TTC549 (cell line): Measurements from ENCODE around the gene FDX2.

Source experiments
- FAIRE-seq: peaks from 2 replicates; lab custom pipeline; 2012; peaks lifted over from hg19 to GRCh38; lab: Jason Lieb, UNC

The FDX2 gene

DNA sequence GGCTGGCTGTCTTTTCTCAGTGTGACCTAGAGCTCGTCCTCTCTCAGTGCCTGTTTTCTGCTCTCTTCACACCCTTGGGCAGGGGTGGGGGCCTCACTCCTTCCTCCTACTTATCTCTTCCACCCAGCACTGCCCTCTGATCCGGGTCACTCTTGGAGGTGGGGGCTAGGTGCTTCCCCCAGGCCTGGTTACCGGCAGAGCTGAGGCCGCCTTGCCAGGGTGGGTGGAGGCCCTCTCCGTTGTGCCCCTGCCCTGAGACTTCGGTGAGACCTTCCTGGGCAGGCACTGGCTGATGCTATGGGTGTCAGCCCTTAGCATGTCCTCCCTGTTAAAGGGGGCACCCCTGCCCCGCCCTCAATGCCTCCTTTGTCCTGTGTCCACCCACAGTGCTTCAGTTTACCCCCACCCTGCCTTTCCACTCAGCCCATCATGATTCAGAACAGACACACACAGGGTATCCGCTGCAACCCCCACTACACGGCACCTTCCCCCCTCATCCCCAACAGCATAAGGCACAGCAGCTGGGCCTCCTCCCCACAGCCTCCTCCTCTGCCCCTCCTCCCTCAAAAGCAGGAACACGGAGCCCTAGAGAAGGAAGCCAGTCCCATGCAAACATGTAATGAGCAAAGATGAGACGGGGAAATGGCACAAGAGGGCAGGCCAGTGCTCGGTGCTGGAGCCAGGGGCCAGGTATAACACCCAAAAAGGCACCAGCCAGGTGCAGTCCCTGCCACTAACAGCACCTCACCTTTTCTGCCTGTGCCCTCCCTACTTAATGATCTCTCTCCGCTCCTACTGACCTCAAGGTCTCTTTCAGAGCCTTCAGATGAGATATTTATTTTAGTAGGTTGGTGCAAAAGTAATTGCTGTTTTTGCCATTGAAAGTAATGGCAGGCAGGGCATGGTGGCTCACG lies 16.0 kb downstream of the FDX2 start:
- no peak for FAIRE-seq

DNA sequence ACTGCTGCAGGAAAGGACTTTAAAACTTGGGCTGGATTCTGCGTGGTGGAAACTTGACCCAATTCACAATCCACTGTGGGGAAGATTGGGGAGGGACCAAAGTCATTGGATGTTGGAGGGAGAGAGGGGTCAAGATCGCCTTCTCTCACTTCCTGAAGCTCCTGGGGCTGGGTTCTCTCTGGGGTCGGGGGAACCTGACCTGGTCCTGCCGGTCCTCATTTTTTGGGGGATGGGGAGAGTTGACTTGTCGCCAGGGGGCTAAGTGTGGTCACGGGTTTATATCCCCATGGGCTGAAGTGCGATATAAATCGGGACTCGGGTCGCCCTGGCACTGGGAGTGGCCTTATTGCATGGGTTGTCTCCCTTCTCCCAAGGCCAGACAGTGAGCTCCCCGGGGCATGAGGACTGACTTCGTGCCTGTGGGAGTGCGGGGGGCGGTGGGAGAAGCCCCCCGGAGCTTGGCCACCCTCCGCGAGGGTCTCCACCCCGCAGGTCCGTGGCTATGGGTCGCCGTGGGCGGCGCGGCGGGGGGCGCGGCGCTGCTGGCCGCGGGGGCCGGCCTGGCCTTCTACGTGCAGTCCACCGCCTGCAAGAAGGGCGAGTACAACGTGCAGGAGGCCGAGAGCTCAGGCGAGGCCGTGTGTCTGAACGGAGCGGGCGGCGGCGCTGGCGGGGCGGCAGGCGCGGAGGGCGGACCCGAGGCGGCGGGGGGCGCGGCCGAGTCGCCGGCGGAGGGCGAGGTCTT lies 19.8 kb downstream of the FDX2 start:
- FAIRE-seq, result no peak

DNA sequence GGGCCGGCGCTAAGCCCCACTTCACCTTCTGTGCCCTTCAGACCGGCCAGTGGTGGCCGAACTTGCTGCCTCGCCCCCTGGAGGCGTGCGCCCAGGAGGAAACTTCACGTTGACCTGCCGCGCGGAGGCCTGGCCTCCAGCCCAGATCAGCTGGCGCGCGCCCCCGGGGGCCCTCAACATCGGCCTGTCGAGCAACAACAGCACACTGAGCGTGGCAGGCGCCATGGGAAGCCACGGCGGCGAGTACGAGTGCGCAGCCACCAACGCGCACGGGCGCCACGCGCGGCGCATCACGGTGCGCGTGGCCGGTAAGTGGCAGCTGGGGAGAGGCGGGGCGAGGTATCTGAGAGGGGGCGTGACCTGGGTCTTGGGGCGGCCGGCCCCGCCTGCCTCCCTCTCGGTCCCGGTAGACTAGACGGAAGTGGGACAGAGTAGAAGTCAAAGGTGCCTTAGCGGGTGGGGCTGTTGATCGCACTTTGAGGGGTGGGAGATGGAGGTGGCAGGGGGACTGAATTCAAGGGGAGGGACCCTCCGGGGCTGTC lies 20.4 kb downstream of the FDX2 start:
- FAIRE-seq, result no peak

DNA sequence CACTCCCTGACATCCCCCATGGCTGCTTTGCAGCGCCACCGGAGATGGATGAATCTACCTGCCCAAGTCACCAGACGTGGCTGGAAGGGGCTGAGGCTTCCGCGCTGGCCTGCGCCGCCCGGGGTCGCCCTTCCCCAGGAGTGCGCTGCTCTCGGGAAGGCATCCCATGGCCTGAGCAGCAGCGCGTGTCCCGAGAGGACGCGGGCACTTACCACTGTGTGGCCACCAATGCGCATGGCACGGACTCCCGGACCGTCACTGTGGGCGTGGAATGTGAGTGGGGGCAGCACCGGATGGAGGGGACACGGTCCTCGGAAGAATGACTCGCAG lies 21.5 kb downstream of the FDX2 start:
- no peak for FAIRE-seq

DNA sequence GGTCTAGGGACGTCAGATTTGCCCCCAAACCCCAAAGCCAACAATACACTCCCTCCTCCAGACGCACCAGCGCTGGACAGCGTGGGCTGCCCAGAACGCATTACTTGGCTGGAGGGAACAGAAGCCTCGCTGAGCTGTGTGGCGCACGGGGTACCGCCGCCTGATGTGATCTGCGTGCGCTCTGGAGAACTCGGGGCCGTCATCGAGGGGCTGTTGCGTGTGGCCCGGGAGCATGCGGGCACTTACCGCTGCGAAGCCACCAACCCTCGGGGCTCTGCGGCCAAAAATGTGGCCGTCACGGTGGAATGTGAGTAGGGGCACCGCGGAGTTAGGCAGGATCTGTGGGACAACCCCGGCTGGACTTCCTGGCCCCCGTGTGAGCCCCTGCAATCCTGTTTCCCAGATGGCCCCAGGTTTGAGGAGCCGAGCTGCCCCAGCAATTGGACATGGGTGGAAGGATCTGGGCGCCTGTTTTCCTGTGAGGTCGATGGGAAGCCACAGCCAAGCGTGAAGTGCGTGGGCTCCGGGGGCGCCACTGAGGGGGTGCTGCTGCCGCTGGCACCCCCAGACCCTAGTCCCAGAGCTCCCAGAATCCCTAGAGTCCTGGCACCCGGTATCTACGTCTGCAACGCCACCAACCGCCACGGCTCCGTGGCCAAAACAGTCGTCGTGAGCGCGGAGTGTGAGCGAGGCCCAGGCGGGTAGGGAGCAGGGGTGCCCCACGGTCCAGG lies 22.0 kb downstream of the FDX2 start:
- FAIRE-seq, result no peak

DNA sequence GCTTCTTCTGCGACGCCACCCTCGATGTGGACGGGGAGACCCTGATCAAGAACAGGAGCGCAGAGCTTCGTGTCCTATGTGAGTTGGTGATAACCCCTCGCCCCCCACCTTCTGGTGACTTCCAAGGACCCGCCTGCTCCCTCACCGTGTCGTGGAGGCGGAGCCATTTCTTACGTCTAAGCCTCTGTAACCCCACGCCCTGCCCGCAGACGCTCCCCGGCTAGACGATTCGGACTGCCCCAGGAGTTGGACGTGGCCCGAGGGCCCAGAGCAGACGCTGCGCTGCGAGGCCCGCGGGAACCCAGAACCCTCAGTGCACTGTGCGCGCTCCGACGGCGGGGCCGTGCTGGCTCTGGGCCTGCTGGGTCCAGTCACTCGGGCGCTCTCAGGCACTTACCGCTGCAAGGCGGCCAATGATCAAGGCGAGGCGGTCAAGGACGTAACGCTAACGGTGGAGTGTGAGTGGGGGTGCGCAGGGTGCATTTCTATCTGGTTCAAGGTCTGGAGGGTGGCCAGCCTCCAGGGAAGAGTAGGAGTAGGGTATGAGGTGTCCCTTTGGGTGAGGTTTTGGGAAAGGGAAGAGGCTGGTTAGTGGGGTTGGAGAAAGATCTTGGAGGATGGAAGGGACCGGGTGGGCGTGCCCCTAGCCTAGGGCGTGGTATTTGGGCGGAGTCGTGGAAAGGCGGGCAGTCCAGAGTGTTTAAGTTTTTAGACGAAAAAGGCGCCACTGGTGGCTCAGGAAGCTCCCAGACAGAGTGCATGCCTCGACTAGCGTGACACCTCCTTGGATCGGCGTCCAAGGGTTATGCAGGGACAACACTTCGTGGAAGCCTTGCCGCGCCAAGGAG lies 22.8 kb downstream of the FDX2 start:
- FAIRE-seq, result no peak

DNA sequence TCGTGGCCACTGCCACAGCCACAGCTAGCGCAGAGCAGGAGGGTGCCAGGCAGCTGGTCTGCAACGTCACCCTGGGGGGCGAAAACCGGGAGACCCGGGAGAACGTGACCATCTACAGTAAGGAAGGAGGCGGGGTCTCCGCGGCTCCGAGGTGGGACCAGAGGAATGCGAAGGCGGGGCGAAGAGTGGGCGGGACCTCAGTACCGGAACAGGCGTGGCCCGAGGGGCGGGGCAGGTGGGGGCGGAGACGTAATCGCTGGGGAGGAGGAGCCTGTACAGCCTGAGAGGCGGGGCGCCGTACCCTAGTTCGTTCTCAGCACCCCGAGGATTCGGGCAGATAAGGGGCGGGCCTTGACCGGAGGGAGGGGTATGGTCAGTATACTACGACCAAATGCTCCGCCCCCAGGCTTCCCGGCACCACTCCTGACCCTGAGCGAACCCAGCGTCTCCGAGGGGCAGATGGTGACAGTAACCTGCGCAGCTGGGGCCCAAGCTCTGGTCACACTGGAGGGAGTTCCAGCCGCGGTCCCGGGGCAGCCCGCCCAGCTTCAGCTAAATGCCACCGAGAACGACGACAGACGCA lies 23.5 kb downstream of the FDX2 start:
- no peak for FAIRE-seq

DNA sequence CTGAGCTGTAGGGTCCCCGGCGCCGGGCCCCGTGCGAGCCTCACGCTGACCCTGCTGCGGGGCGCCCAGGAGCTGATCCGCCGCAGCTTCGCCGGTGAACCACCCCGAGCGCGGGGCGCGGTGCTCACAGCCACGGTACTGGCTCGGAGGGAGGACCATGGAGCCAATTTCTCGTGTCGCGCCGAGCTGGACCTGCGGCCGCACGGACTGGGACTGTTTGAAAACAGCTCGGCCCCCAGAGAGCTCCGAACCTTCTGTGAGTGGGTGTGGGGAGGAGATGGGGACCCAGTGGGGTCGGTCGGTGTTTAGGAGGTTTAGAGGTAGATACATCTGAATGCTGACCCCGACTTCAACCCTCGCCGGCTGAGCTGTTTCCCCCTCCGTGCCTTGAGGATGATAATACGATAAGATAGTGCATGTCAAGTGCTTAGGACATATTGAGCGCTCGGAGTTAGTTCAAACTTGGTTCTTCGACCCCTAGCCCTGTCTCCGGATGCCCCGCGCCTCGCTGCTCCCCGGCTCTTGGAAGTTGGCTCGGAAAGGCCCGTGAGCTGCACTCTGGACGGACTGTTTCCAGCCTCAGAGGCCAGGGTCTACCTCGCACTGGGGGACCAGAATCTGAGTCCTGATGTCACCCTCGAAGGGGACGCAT lies 24.1 kb downstream of the FDX2 start:
- FAIRE-seq, result no peak

DNA sequence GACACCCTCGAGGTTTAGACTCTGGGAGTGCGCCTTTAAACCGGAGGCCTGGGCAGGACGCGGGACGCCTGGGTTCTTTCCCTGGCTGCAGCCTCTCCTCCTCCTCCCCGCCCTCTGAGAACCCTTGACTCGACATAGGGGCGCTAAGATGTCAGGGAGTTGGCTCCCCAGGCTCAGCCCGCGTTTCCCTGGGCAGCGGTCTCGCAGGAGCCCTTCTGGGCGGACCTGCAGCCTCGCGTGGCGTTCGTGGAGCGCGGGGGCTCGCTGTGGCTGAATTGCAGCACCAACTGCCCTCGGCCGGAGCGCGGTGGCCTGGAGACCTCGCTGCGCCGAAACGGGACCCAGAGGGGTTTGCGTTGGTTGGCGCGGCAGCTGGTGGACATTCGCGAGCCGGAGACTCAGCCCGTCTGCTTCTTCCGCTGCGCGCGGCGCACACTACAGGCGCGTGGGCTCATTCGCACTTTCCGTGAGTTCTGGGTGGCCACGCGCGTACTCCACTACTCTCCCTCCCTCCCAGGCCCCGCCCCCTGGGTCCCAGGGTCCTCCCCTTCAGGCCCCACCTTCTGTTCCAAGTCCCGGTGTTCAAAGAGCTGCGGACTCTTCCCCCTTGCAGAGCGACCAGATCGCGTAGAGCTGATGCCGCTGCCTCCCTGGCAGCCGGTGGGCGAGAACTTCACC lies 24.8 kb downstream of the FDX2 start:
- FAIRE-seq, result no peak

DNA sequence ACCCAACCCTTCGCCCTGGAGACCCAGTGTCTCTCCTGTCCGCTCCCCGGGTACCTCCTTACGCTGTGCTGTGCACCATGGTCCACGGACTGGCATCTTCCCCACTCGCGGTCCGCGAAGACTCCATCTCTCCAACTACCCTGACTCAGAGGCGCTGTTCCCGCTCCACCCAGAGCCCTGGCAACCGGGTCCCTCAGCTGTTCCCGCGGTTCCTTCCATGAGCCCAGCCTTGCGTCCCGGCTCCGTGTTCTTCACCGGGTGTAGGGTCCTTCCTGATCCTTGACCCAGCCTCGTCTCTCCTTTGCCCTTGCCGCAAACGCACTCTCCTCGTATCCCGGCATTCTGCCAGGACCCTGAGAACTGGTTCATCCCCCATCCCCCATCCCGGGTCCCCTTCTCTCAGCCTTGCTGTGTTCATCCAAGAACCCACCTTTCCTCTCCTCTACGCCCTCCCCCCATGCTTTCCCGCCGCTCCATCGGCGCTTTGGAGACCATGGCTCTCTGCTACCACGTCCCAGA lies 25.4 kb downstream of the FDX2 start:
- FAIRE-seq, result no peak

DNA sequence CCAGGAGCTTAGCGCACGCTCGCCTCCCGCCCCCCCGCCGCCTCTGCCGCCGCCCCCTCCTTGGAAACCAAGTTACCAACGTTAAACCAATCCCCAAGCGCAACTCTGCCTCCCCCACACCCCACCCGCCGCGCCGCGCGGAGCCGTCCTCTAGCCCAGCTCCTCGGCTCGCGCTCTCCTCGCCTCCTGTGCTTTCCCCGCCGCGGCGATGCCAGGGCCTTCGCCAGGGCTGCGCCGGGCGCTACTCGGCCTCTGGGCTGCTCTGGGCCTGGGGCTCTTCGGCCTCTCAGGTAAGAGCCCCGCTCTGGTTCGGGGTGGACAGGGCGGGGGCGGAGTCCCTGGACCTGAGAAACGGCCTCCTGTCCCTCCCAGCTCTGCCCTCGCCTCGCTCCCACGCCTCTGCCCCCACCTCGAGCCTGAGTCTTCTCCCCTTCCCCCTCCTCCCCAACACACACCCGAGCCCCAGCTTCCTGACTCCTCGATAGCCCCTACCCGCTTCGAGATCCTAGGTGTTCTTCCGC lies 25.9 kb downstream of the FDX2 start, which contains the start of gene ICAM5:
TSS of gene ICAM5 (plus strand) at position 117 of the 521 bp plus-strand sequence. CDS start at position 209, 92 bp downstream.
- no peak for FAIRE-seq

DNA sequence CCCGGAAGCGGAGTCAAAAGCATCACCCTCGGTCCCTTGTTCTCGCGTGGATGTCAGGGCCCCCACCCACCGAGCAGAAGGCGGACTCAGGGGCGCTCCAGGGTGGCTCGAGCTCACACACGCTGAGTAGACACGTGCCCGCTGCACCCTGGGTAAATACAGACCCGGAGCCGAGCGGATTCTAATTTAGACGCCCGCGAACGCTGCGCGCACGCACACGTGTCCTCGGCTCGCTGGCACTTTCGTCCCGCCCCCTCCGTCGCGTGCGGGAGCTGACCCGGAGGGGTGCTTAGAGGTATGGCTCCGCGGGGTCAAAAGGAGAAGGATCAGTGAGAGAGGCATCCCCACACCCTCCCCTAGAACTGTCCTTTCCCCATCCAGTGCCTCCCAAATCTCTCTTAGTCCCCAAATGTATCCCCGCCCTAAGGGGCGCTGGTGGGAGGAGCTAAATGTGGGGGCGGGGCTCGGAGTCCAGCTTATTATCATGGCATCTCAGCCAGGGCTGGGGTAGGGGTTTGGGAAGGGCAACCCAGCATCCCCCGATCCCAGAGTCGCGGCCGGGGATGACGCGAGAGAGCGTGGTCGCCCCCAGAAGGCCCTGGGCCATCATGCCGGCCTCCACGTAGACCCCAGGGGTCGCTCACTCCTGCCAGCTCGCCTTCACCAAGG lies 26.5 kb downstream of the FDX2 start:
- no peak for FAIRE-seq

DNA sequence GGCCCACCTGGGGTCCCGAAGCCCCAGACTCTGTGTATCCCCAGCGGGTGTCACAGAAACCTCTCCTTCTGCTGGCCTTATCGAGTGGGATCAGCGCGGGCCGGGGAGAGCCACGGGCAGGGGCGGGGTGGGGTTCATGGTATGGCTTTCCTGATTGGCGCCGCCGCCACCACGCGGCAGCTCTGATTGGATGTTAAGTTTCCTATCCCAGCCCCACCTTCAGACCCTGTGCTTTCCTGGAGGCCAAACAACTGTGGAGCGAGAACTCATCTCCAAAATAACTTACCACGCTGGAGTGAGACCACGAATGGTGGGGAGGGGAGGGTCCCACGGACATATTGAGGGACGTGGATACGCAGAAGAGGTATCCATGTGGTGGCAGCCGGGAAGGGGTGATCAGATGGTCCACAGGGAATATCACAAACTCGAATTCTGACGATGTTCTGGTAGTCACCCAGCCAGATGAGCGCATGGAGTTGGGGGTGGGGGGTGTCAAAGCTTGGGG lies 27.1 kb downstream of the FDX2 start:
- no peak for FAIRE-seq

DNA sequence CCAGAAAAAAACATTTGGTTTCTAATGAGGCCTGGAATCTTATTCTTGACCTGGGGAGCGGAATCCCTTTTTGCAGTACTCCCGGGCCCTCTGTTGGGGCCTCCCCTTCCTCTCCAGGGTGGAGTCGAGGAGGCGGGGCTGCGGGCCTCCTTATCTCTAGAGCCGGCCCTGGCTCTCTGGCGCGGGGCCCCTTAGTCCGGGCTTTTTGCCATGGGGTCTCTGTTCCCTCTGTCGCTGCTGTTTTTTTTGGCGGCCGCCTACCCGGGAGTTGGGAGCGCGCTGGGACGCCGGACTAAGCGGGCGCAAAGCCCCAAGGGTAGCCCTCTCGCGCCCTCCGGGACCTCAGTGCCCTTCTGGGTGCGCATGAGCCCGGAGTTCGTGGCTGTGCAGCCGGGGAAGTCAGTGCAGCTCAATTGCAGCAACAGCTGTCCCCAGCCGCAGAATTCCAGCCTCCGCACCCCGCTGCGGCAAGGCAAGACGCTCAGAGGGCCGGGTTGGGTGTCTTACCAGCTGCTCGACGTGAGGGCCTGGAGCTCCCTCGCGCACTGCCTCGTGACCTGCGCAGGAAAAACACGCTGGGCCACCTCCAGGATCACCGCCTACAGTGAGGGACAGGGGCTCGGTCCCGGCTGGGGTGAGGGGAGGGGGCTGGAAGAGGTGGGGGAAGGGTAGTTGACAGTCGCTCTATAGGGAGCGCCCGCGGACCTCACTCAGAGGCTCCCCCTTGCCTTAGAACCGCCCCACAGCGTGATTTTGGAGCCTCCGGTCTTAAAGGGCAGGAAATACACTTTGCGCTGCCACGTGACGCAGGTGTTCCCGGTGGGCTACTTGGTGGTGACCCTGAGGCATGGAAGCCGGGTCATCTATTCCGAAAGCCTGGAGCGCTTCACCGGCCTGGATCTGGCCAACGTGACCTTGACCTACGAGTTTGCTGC lies 28.7 kb downstream of the FDX2 start, which contains the start of gene ICAM4:
TSS of gene ICAM4 (plus strand) at position 153 of the 935 bp plus-strand sequence. CDS start at position 211, 58 bp downstream.
- FAIRE-seq, result no peak

DNA sequence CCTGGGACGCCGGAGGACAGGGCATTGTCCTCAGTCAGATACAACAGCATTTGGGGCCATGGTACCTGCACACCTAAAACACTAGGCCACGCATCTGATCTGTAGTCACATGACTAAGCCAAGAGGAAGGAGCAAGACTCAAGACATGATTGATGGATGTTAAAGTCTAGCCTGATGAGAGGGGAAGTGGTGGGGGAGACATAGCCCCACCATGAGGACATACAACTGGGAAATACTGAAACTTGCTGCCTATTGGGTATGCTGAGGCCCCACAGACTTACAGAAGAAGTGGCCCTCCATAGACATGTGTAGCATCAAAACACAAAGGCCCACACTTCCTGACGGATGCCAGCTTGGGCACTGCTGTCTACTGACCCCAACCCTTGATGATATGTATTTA lies 30.4 kb downstream of the FDX2 start:
- no peak for FAIRE-seq

DNA sequence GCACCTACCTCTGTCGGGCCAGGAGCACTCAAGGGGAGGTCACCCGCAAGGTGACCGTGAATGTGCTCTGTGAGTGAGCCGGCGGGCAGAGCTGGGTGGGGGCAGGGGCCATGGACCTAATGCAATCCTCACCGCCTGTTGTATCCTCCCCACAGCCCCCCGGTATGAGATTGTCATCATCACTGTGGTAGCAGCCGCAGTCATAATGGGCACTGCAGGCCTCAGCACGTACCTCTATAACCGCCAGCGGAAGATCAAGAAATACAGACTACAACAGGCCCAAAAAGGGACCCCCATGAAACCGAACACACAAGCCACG lies 30.9 kb downstream of the FDX2 start:
- no peak for FAIRE-seq

DNA sequence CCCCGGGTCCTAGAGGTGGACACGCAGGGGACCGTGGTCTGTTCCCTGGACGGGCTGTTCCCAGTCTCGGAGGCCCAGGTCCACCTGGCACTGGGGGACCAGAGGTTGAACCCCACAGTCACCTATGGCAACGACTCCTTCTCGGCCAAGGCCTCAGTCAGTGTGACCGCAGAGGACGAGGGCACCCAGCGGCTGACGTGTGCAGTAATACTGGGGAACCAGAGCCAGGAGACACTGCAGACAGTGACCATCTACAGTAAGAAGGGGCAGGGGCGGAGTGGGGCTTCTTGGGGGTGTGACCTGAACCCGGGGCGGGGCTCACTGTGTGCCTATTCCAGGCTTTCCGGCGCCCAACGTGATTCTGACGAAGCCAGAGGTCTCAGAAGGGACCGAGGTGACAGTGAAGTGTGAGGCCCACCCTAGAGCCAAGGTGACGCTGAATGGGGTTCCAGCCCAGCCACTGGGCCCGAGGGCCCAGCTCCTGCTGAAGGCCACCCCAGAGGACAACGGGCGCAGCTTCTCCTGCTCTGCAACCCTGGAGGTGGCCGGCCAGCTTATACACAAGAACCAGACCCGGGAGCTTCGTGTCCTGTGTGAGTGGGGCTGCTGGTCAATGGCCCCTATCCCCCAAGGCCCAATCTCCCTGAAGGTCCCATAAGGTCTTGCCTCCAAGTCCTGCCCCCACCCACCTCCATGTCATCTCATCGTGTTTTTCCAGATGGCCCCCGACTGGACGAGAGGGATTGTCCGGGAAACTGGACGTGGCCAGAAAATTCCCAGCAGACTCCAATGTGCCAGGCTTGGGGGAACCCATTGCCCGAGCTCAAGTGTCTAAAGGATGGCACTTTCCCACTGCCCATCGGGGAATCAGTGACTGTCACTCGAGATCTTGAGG lies 31.5 kb downstream of the FDX2 start:
- no peak for FAIRE-seq
